K562 (cell line): ENCODE results near the gene PLEKHF1.

ENCODE experiments used
- CREM ChIP-seq: IDR thresholded peaks from 2 replicates; pipeline ENCODE4 v1.6.1; 2014; ENCODE audit warnings: antibody characterized with exemption, low read depth
- CTCF ChIP-seq, 3 experiments: IDR thresholded peaks in 2 of 3; conservative IDR thresholded peaks in 1 of 3; 2 replicates each; pipeline ENCODE4 v1.5.1; 2011 to 2012; ENCODE audit warnings: low read length in 3 of 3, mild to moderate bottlenecking in 3 of 3, control low read depth in 2 of 3, improper control_type of control experiment in 1 of 3, inconsistent platforms in 1 of 3, low read depth in 1 of 3, mixed read lengths in 1 of 3, moderate library complexity in 1 of 3; ENCODE audit not compliant: insufficient read depth in 2 of 3
- DPF2 ChIP-seq: fragments of 450-650 bp; IDR thresholded peaks from 2 replicates; pipeline ENCODE4 v1.6.1; 2016
- EGR1 ChIP-seq: fragments of 450-650 bp; conservative IDR thresholded peaks from 2 replicates; pipeline ENCODE4 v1.6.1; 2017; ENCODE audit warnings: mild to moderate bottlenecking
- GTF2F1 ChIP-seq: IDR thresholded peaks from 2 replicates; pipeline ENCODE4 v1.6.1; 2011; ENCODE audit warnings: low read depth, low read length, improper control_type of control experiment
- MAFG ChIP-seq: fragments of 450-650 bp; conservative IDR thresholded peaks from 2 replicates; pipeline ENCODE4 v1.6.1; 2016; ENCODE audit warnings: missing genetic modification characterization, missing compliant biosample characterization
- ZBTB49 ChIP-seq: sonication (generic); formaldehyde crosslinking; IDR thresholded peaks from 2 replicates; pipeline ENCODE4 v1.8.0; 2022; ENCODE audit warnings: missing genetic modification reagents, mild to moderate bottlenecking, borderline replicate concordance
- ZZZ3 ChIP-seq: fragments of 450-650 bp; IDR thresholded peaks from 2 replicates; pipeline ENCODE4 v1.6.1; 2016; ENCODE audit warnings: antibody characterized with exemption, mild to moderate bottlenecking, moderate library complexity

- TF ChIP-seq EGR1: no peak
- TF ChIP-seq GTF2F1: no peak
- no peak for TF ChIP-seq DPF2
- TF ChIP-seq ZBTB49 (CRISPR knock-in tag): no peak
- no peak for TF ChIP-seq CTCF (IDR thresholded peaks at IDR 0.05 in 2 of 3, conservative IDR thresholded peaks at IDR 0.05 in 1 of 3; ENCODE audit: insufficient read depth in 2 of 3, low read depth in 1 of 3, low read length in 3 of 3)
- no peak for TF ChIP-seq MAFG
- no peak for TF ChIP-seq ZZZ3
- TF ChIP-seq CREM: no peak
Observed at GRCh38 chr19:29705706-29706105, 40.4 kb downstream of the PLEKHF1 start.
